Smooth muscle cell (in vitro differentiated cells): ENCODE measurements around the gene RALGAPA1. TPM values are rescaled to one million over a fixed set of nuclear protein-coding genes. Genes with fewer than 3 reads are reported as not detected.

ENCODE experiments used
- DNase-seq: peaks from one replicate; lab custom pipeline; 2025; ENCODE audit not compliant: unreplicated experiment; lab: John Stamatoyannopoulos, UW
- H2AFZ ChIP-seq: fragments of 200-600 bp; sonication (generic); 2 replicates; pipeline ENCODE4 v1.6.0; 2016; ENCODE audit warnings: antibody characterized with exemption, low read depth, mild to moderate bottlenecking
- H3F3A ChIP-seq: fragments of 200-600 bp; sonication (generic); 2 replicates; pipeline ENCODE4 v1.6.0; 2017; ENCODE audit warnings: antibody characterized with exemption, low read depth
- H3K27ac ChIP-seq: fragments of 200-600 bp; sonication (generic); 2 replicates; pipeline ENCODE4 v1.5.1; 2016; ENCODE audit warnings: low read depth, mild to moderate bottlenecking
- H3K27me3 ChIP-seq: fragments of 200-600 bp; sonication (generic); 2 replicates; pipeline ENCODE4 v1.6.1; 2016; ENCODE audit warnings: low read depth, mild to moderate bottlenecking
- H3K36me3 ChIP-seq: fragments of 200-600 bp; sonication (generic); 2 replicates; pipeline ENCODE4 v1.5.1; 2016; ENCODE audit warnings: low read depth
- H3K4me1 ChIP-seq: fragments of 200-600 bp; sonication (generic); 2 replicates; pipeline ENCODE4 v1.5.1; 2016; ENCODE audit warnings: low read depth
- H3K4me2 ChIP-seq: fragments of 200-600 bp; sonication (generic); 2 replicates; pipeline ENCODE4 v1.6.0; 2016; ENCODE audit warnings: mild to moderate bottlenecking
- H3K4me3 ChIP-seq: fragments of 200-600 bp; sonication (generic); 2 replicates; pipeline ENCODE4 v1.5.1; 2016; ENCODE audit warnings: mild to moderate bottlenecking
- H3K79me2 ChIP-seq: fragments of 200-600 bp; sonication (generic); 2 replicates; pipeline ENCODE4 v1.6.0; 2016; ENCODE audit warnings: low read depth, mild to moderate bottlenecking
- H3K9ac ChIP-seq: fragments of 200-600 bp; sonication (generic); 2 replicates; pipeline ENCODE4 v1.6.0; 2016; ENCODE audit warnings: low read depth
- H3K9me3 ChIP-seq: fragments of 200-600 bp; sonication (generic); replicated peaks from 2 replicates; pipeline ENCODE4 v1.5.1; 2016; ENCODE audit warnings: low read depth
- H4K20me1 ChIP-seq: fragments of 200-600 bp; sonication (generic); 2 replicates; pipeline ENCODE4 v1.6.0; 2016; ENCODE audit warnings: low read depth
- WGBS: methylation state at CpG from one replicate; pipeline ENCODE4 v1.1.7; 2016; ENCODE audit warnings: low lambda C conversion rate; 5-methylcytosine and 5-hydroxymethylcytosine counted together
- polyA plus RNA-seq: library from polyadenylated mRNA; unstranded; fragments of >200 nt; fragmentation: Nextera tagmentation; extraction: Ambion mirVana; gene quantifications from 2 replicates; pipeline ENCODE4 v1.2.1, GENCODE V29; 2016
- total RNA-seq: library from RNA; depleted of rRNA; stranded (reverse); fragments of >200 nt; gene quantifications from 2 replicates; pipeline ENCODE4 v1.2.3, GENCODE V29; 2014
- TF ChIP-seq, protein P1 (sequence below): fragments of 200-600 bp; sonication (generic); IDR thresholded peaks from 2 replicates; pipeline ENCODE4 v1.5.1; 2017; ENCODE audit warnings: borderline replicate concordance, mild to moderate bottlenecking, antibody characterized with exemption; ENCODE audit not compliant: insufficient read depth, poor library complexity, severe bottlenecking

The RALGAPA1 gene
- total and polyA plus RNA-seq, 2 experiments from 2014 or later, result 5.4 to 25.4 TPM

GRCh38 chr14:35725930-35726329 lies 83.2 kb downstream of the RALGAPA1 start:
- H3K4me1 ChIP-seq, result no peaks in the 10 kb centered on the region
- no peak for DNase-seq
- TF ChIP-seq, protein P1, sequence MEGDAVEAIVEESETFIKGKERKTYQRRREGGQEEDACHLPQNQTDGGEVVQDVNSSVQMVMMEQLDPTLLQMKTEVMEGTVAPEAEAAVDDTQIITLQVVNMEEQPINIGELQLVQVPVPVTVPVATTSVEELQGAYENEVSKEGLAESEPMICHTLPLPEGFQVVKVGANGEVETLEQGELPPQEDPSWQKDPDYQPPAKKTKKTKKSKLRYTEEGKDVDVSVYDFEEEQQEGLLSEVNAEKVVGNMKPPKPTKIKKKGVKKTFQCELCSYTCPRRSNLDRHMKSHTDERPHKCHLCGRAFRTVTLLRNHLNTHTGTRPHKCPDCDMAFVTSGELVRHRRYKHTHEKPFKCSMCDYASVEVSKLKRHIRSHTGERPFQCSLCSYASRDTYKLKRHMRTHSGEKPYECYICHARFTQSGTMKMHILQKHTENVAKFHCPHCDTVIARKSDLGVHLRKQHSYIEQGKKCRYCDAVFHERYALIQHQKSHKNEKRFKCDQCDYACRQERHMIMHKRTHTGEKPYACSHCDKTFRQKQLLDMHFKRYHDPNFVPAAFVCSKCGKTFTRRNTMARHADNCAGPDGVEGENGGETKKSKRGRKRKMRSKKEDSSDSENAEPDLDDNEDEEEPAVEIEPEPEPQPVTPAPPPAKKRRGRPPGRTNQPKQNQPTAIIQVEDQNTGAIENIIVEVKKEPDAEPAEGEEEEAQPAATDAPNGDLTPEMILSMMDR, result no peak
- H3K4me3 ChIP-seq, result no peak overlapping the region
- H3F3A ChIP-seq, result no peaks in the 10 kb centered on the region
- no peak overlapping the region for H3K9ac ChIP-seq
- no peaks in the 10 kb centered on the region for H3K36me3 ChIP-seq
- no peaks in the 10 kb centered on the region for H3K79me2 ChIP-seq
- 93% methylated on average over 5 of the region's 5 CpGs for WGBS
- no peak overlapping the region for H2AFZ ChIP-seq
- H3K27ac ChIP-seq, result no peak overlapping the region
- H3K27me3 ChIP-seq, result no peaks in the 10 kb centered on the region
- no peak overlapping the region for H3K4me2 ChIP-seq
- H3K9me3 ChIP-seq, result no peaks in the 10 kb centered on the region
- H4K20me1 ChIP-seq, result no peaks in the 10 kb centered on the region

DNA sequence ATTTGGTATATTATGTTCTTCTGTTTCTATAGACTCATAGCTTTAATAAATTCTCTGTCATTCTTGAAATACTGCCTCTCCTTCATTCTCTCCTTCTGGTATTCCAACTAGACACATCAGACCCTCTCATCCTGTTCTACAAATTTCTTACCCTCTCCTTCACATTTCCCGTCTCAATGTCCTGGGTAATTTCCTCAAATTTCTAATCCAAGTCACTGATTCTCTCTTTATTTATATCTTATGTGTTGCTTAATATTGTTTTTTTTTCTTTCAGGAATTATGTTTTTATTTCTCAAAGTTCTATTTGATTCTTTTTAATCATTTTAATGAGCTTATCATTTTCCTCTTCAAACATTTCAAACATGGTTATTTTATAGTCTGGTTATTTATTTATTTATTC lies 94.0 kb downstream of the RALGAPA1 start:
- Histone ChIP-seq H3K27me3 (no peaks in the 10 kb centered on the region), H2AFZ (no peak overlapping the region), H3K4me2 (no peak overlapping the region), H3K9ac (no peak overlapping the region), H3K36me3 (peaks cover 5% of the 10 kb centered on the region), H3K27ac (no peak overlapping the region), H3K4me1 (no peaks in the 10 kb centered on the region), H3K4me3 (no peak overlapping the region), H3F3A (no peaks in the 10 kb centered on the region), H3K79me2 (no peaks in the 10 kb centered on the region), H3K9me3 (no peaks in the 10 kb centered on the region), H4K20me1 (no peaks in the 10 kb centered on the region)
- TF ChIP-seq, protein P1, result no peak
- DNase-seq, result no peak
- WGBS, result 98% methylated on average over 1 of the region's 1 CpG

DNA sequence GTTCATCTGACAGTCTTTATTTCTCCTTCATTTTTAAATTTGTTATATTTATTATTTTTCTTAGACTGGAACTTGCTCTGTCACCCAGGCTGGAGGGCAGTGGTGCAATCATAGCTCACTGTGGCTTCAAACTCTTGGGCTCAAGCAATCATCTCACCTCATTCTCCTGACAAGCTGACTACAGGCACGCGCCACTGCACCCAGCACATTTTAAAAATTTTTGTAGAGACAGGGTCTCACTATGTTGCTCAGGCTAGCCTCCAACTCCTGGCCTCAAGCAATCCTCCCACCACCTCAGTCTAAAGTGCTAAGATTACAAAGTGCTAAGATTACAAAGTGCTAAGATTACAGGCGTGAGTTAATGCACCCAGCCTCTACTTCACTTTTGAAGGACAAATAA lies 96.6 kb downstream of the RALGAPA1 start:
- no peaks in the 10 kb centered on the region for H3K9me3 ChIP-seq
- H3K79me2 ChIP-seq, result no peaks in the 10 kb centered on the region
- DNase-seq, result no peak
- 63% methylated on average over 3 of the region's 3 CpGs for WGBS
- TF ChIP-seq, protein P1, result no peak
- H3K36me3 ChIP-seq, result peaks cover 6% of the 10 kb centered on the region
- H3K27ac ChIP-seq, result no peak overlapping the region
- no peaks in the 10 kb centered on the region for H4K20me1 ChIP-seq
- no peak overlapping the region for H3K4me3 ChIP-seq
- H3K4me1 ChIP-seq, result no peaks in the 10 kb centered on the region
- H3K9ac ChIP-seq, result no peak overlapping the region
- H3K4me2 ChIP-seq, result no peak overlapping the region
- H3F3A ChIP-seq, result no peaks in the 10 kb centered on the region
- H2AFZ ChIP-seq, result no peak overlapping the region
- H3K27me3 ChIP-seq, result no peaks in the 10 kb centered on the region

- Histone ChIP-seq H3K27ac (no peak overlapping the region), H3K79me2 (no peaks in the 10 kb centered on the region), H3K27me3 (no peaks in the 10 kb centered on the region), H3K4me2 (no peak overlapping the region), H3K9ac (no peak overlapping the region), H3F3A (no peaks in the 10 kb centered on the region), H3K9me3 (no peaks in the 10 kb centered on the region), H3K4me1 (no peaks in the 10 kb centered on the region), H3K36me3 (peaks cover 14% of the 10 kb centered on the region), H2AFZ (no peak overlapping the region), H4K20me1 (no peaks in the 10 kb centered on the region), H3K4me3 (no peak overlapping the region)
- no peak for DNase-seq
- TF ChIP-seq, protein P1, result no peak
- WGBS, result 100% methylated on average over 1 of the region's 1 CpG
Observed at GRCh38 chr14:35708062-35708461, 101.0 kb downstream of the RALGAPA1 start.
